GM18499 (cell line): ENCODE measurements around the gene IFRD2.
"Not testable (repeated sequence)": the region's sequence is repeated elsewhere in the genome, so short reads cannot be mapped to it uniquely, and the experiment has no call there.

Source experiments
- ATAC-seq: cut with Tn5 transposase; IDR thresholded peaks from one replicate; pipeline ENCODE4 v1.9.1; 2021; ENCODE audit warnings: moderate number of reproducible peaks; ENCODE audit not compliant: insufficient read depth, unreplicated experiment

Gene IFRD2

GRCh38 chr3:50258029-50258680 is 34.1 kb downstream of the IFRD2 start:
- no peak for ATAC-seq

GRCh38 chr3:50256978-50257890 is 35.0 kb downstream of the IFRD2 start:
- ATAC-seq: no peak

- no peak for ATAC-seq
Observed at GRCh38 chr3:50255251-50255615, 37.0 kb downstream of the IFRD2 start.

GRCh38 chr3:50254577-50255250 is 37.5 kb downstream of the IFRD2 start:
- no peak for ATAC-seq

GRCh38 chr3:50251220-50251619 is 41.0 kb downstream of the IFRD2 start:
- ATAC-seq: no peak

GRCh38 chr3:50250514-50250913 is 41.7 kb downstream of the IFRD2 start:
- no peak for ATAC-seq

- ATAC-seq: no peak
Observed at GRCh38 chr3:50249457-50249856, 42.8 kb downstream of the IFRD2 start.

- ATAC-seq: no peak
Observed at GRCh38 chr3:50248387-50248786, 43.8 kb downstream of the IFRD2 start.

GRCh38 chr3:50246517-50246954 is 45.7 kb downstream of the IFRD2 start:
- ATAC-seq: no peak

GRCh38 chr3:50245831-50246516 is 46.3 kb downstream of the IFRD2 start:
- no peak for ATAC-seq

- ATAC-seq: no peak
Observed at GRCh38 chr3:50245251-50245745, 46.9 kb downstream of the IFRD2 start.

- not testable (repeated sequence) for ATAC-seq
Observed at GRCh38 chr3:50244813-50245212, 47.4 kb downstream of the IFRD2 start.

- ATAC-seq: no peak
Observed at GRCh38 chr3:50243543-50243895, 48.7 kb downstream of the IFRD2 start.

- no peak for ATAC-seq
Observed at GRCh38 chr3:50242851-50243542, 49.2 kb downstream of the IFRD2 start.

GRCh38 chr3:50242381-50242770 is 49.9 kb downstream of the IFRD2 start:
- no peak for ATAC-seq

GRCh38 chr3:50241713-50242380 is 50.4 kb downstream of the IFRD2 start:
- ATAC-seq: no peak

GRCh38 chr3:50241163-50241562 is 51.1 kb downstream of the IFRD2 start:
- ATAC-seq: no peak

GRCh38 chr3:50239649-50240048 is 52.6 kb downstream of the IFRD2 start:
- ATAC-seq: no peak

- no peak for ATAC-seq
Observed at GRCh38 chr3:50238549-50239026, 53.6 kb downstream of the IFRD2 start.
